NOMO-1 treated with DMSO at 0.1 percent for 48 hours (cell line): ENCODE measurements around the gene PRPF8.

ENCODE experiments used
- DNase-seq: peaks from one replicate; lab custom pipeline; 2025; ENCODE audit not compliant: unreplicated experiment; lab: John Stamatoyannopoulos, UW

Gene PRPF8

GRCh38 chr17:1646199-1646875, 38.3 kb downstream of the PRPF8 start:
- no peak for DNase-seq

DNA sequence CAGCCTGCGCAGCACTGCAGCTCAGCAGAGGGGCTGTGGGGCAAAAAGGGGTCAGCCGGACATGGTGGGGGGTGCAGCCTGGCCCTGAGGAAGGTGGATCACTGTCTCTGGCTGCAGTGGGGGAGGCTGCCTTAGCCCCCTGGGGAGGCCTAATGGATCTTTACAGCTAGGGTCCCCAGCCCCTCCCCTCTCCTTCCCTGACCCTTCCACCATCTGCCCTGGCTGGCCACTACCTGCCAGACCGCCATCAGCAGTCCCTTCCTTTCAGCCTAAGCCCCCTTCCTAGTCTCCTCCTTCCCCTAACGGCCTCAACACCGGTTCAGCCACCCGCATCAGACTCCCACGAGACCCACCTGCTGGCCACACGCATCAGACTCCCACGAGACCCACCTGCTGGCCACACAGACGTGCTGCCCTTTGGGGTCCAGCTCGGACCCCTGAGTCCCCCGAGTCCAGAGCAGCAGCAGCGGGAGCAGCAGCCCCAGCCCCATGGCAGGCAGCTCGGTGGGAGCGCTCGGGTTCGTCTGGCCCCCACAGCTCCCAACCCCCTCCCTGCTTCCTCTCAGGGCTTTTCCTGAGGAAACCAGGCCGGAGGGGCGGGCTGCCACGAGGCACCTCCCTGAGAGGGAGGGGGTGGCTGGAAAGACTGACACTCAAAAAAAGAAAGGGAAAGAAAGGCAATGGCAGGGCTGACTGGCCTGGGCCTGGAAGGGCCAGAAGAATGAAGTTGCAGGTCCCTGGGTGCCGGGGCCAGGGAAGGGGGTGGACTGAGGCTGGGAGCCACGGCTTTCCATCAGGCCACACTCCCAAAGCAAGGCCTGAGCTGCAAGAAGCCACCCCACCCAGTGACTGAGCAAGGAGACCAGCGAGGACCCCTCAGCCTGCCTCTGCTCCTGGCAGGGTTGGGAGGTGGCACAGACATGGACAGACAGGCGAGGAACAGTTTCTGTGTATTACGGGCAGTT, 39.2 kb downstream of the PRPF8 start, which contains the start of gene SCARF1:
Gene SCARF1, minus strand, starts transcription at position 526 of the 965 bp plus-strand sequence. Its CDS starts 35 bp downstream, at position 491.
- DNase-seq = no peak

DNA sequence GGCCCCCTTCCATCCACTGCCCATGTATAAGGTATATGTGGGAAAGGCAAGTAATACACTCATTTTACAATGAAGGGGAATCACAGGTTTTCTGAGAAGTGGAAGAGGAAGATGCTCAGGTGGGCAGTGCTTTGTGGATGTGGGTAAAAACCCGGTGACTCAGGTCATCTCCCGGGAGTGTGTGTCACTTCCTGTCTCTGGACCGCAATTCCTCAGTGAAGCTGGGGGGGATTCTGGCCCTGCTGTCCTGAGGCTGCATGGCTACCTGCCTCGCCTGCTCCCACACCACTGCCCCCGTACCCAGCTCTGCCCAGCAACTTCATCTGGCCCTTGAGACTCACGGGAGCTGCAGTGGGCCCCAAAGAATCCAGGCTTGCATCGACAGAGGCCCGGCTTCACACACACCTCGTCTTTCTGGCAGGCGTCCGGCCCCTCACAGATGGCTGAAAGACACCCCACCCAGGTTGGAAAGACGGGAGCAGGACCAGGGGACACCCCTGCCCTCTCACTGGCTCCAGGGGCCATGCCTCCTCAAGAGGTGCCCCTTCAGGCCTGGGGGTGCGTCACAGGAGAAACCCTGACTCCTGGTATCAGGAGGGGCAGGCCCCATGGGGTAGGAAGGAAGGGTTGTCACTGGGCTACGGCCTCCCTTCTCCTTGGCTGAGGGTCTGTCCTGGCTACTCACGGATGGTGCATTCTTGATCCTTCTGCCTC, 40.0 kb downstream of the PRPF8 start:
- DNase-seq = no peak

DNA sequence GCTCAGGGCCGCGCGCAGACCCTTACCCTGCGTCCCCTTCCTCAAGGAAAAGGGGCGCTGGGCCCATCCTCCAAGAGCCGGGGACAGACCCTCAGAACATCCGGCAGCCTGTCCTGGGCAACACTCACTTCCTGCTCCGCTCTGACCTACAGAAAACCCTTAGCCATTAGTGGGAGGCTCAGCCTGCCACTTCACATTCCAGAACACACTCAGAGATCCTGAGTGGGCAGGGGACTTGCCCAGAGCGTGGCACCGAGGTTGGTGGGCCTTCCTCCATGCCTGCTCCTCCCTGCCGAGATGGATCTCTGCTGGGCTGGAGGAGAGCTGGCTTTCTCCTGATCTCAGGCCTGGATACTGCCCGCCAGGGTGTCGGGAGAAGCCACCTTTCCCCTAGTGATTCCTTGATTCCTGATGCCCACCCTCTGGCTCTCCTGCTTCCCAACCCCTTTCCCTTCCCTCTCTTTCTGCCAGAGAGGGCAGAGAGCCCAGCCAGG, 40.6 kb downstream of the PRPF8 start:
- no peak for DNase-seq

DNA sequence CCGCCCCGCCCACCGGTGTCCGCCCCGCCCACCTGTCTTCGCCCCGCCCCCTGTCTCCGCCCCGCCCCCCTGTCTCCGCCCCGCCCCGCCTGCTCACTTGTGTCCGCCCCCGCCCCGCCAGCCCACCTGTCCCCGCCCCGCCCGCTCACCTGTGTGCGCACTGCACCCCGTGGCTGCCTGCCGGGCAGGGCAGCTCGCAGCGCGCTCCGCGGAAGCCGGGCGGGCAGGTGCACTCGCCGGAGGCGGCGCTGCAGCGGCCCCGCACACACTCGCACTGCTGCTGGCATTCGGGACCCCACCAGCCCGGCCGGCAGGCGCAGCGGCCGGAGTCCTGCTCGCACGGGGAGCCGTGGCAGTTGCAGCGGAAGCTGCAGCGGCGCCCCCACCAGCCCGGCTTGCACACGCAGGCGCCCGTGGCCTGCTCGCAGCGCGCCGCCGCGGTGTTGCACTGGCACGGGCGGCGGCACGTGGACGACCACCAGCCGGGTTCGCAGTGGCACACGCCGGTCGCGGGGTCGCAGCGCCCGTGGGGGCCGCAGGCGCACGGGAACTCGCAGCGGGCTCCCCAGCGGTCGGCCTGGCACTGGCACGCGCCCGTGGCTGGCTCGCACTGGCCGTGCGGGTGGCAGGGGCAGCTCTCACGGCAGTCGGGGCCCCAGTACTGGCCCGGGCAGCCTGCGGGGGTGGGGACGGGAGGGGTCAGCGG, 41.2 kb downstream of the PRPF8 start:
- DNase-seq = peak; percentile 25

- DNase-seq = no peak
Measured at GRCh38 chr17:1641065-1641403, 43.6 kb downstream of the PRPF8 start.

DNA sequence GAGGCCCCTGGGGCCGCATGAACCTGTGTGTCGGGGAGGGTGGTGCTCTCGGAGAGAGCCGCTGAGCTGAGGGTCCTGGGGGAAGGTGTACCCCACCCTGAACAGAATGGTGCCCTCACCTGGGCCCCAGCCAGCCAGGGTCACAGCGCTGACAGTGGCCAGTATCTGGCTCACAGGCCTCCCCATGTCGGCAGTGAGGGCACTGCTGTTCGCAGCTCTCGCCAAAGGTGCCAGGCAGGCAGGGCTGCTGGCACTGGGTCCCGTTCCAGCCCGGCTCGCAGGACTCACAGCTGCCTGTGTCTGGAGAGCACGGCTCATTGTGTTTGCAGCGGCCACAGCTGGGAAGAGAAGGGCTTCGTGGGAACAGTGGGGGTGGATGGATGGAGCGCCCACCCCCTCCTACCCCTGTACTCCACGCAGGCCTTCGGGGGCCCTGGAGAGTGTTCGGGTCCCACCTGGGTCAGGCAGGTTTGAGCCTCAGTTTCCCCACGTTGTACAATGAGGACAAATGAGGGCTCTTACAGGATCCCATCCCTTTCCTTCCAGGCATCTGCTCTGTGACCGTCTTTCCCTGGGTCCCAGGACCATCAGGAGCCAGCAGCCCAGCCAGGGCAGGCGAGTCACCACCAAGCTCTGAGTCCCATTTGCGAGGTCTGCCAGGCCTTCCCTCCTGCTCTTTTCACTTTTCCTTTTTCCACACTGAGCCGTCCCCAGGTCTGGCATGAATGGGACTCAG, 44.2 kb downstream of the PRPF8 start:
- DNase-seq = no peak

DNA sequence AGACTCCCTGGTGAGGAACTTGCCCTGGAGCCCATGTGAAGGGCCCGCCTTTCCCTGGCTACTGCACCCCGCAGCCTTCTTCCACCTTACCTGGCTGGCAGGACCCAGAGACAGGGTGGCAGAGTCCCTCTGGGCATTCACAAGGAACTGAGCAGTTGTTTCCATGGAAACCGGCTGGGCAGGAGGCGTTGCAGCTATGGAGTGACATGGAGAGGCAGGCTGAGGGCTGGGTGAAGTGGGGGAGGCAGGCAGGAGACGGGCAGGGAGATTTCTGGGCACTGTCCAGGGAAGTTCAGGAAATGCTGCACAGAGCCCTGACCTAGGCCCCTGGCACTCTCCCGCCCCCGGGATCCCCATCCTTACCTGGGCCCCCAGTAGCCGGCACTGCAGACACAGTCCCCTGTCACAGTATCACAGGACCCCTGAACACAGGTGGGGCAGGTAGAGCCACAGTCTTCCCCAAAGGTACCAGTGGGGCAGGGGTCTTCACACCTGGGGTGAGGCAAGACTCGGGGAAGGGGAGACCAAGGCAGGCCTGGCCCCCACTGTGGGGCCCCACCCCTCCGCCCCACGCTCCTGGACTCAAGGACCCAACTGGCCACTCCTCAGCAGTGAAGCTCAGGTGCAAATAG, 45.0 kb downstream of the PRPF8 start:
- DNase-seq = no peak

DNA sequence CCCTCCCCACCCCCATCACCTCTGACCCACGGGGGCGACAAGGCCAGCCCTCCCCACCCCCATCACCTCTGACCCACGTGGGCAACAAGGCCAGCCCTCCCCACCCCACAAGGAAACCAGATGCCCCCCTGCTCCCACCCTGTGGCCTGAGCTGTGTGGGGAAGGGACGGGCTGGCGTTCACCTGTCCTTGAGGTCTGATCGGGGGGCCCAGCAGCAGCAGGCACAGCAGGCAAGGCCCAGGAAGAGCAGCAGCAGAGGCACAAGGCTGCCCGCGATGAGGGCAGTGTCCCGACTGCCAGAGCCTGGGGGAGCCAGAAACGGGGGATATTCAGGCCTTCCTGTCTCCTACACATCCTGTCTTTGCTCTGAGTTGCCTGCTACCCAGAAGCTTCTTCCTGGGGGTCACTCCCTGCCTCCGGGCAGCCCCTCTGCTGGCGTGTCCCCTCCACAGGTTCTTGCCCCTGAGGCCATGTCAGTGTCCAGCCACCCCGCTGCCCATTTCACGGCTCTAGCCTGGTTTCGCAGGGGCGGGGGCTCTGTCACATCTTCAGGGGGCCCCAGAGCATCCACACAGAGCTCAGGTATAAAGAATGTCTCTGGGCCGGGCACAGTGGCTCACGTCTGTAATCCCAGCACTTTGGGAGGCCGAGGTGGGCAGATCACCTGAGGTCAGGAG, 45.9 kb downstream of the PRPF8 start:
- DNase-seq = no peak

GRCh38 chr17:1638171-1638590, 46.5 kb downstream of the PRPF8 start:
- no peak for DNase-seq

GRCh38 chr17:1636732-1637285, 47.9 kb downstream of the PRPF8 start:
- no peak for DNase-seq

GRCh38 chr17:1635675-1636465, 48.8 kb downstream of the PRPF8 start:
- DNase-seq = no peak

GRCh38 chr17:1634841-1635650, 49.6 kb downstream of the PRPF8 start:
- DNase-seq = no peak

DNA sequence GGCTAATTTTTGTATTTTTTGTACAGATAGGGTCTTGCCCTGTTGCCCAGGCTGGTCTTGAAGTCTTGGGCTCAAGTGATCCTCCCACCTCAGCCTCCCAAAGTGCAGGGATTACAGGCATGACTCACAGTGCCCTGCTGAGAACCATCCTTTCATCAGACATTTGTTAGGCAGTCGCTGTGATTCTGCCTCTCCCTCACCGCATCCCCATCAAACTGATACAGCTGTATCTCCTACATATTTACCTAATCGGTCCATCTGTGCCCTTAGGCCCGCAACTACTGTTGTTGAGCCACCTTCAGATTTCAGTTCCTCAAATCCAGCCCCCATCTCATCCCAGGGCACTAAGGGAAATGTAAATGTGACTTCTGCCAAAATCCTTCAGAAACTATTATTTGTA, 54.0 kb downstream of the PRPF8 start:
- DNase-seq = peak; percentile 53

- peak; percentile 50 for DNase-seq
Measured at GRCh38 chr17:1629504-1630310, 55.0 kb downstream of the PRPF8 start.

DNA sequence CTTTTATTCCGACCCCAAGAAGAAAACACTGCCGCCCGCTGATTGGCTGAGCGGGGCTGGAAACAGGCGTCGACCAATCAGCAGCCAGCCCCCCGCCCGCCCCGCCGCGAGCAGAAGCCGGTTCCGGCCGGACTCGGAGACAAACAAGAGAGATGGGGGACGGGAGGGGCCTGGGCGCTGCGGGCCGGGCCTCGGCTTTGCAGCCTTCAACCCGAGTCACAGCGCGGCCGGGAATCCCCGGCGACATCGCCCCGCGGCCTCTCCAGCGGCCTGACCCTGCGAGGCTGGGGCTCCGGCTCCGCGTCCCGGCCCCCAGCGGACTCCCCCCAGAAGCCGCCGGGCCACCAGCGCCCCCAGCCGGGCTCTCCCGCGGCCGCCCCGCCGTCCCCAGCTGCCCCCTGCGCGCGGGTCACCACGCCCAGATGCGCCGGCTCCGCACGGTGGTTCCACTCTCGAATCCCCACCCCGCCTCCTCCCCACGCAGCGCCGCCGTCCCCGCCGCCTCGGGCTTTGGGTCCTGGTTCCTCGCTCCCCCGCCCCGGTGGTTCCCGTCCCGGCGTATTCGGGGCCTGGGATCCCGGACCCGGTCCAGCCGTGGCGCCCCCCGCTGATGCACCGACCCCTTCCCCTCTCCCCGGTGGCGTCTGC, 55.7 kb downstream of the PRPF8 start:
- peak; percentile 80 for DNase-seq
